NT2/D1 (cell line): Measurements from ENCODE around the gene RMC1.
"Not testable (repeated sequence)": the region's sequence is repeated elsewhere in the genome, so short reads cannot be mapped to it uniquely, and the experiment has no call there.

ENCODE experiments used
- DNase-seq: peaks from one replicate; pipeline ENCODE4 v3.0.0-alpha.2; 2011; ENCODE audit warnings: low read depth, low spot score
- H3K27me3 ChIP-seq: 2 replicates; pipeline ENCODE4 v1.6.0; 2011; ENCODE audit warnings: mild to moderate bottlenecking; ENCODE audit not compliant: insufficient read length, insufficient read depth
- H3K36me3 ChIP-seq: 2 replicates; pipeline ENCODE4 v1.6.1; 2011; ENCODE audit warnings: mild to moderate bottlenecking, low read length, mixed read lengths; ENCODE audit not compliant: insufficient read depth, insufficient read length
- H3K4me1 ChIP-seq: 2 replicates; pipeline ENCODE4 v1.5.1; 2011; ENCODE audit not compliant: insufficient read depth, insufficient read length
- H3K4me3 ChIP-seq: 2 replicates; pipeline ENCODE4 v1.5.1; 2011; ENCODE audit warnings: low read depth; ENCODE audit not compliant: insufficient read length
- H3K9ac ChIP-seq: 2 replicates; pipeline ENCODE4 v1.6.0; 2011; ENCODE audit warnings: low read depth; ENCODE audit not compliant: insufficient read length
- H3K9me3 ChIP-seq: 2 replicates; pipeline ENCODE4 v1.5.1; 2011; ENCODE audit warnings: mild to moderate bottlenecking, low read length; ENCODE audit not compliant: insufficient read depth
- SUZ12 ChIP-seq: IDR thresholded peaks from 2 replicates; pipeline ENCODE4 v1.6.1; 2011; ENCODE audit not compliant: insufficient read length, insufficient read depth; ENCODE audit errors: extremely low read depth
- YY1 ChIP-seq: IDR thresholded peaks from 2 replicates; pipeline ENCODE4 v1.6.1; 2011; ENCODE audit not compliant: insufficient read length, insufficient read depth
- ZNF274 ChIP-seq: IDR thresholded peaks from 2 replicates; pipeline ENCODE4 v1.6.1; 2011; ENCODE audit warnings: mild to moderate bottlenecking, low read depth, low read length

The RMC1 gene

GRCh38 chr18:23550898-23551297, 47.6 kb downstream of the RMC1 start:
- H3K27me3 ChIP-seq, result no peaks in the 10 kb centered on the region
- TF ChIP-seq YY1, result no peak
- TF ChIP-seq SUZ12, result no peak
- no peak for TF ChIP-seq ZNF274
- H3K9ac ChIP-seq, result no peak overlapping the region
- H3K4me3 ChIP-seq, result no peak overlapping the region
- H3K4me1 ChIP-seq, result no peaks in the 10 kb centered on the region
- DNase-seq, result no peak
- no peaks in the 10 kb centered on the region for H3K9me3 ChIP-seq
- peaks cover 67% of the 10 kb centered on the region for H3K36me3 ChIP-seq

- no peak overlapping the region for H3K9ac ChIP-seq
- H3K4me1 ChIP-seq, result no peaks in the 10 kb centered on the region
- no peaks in the 10 kb centered on the region for H3K9me3 ChIP-seq
- peaks cover 73% of the 10 kb centered on the region for H3K36me3 ChIP-seq
- H3K4me3 ChIP-seq, result no peak overlapping the region
- DNase-seq, result no peak
- no peaks in the 10 kb centered on the region for H3K27me3 ChIP-seq
- TF ChIP-seq ZNF274, result no peak
- no peak for TF ChIP-seq SUZ12
- TF ChIP-seq YY1, result no peak
These were observed 48.7 kb downstream of the RMC1 start for GRCh38 chr18:23551978-23552377.

- Histone ChIP-seq H3K36me3 (peaks cover 74% of the 10 kb centered on the region), H3K4me1 (no peaks in the 10 kb centered on the region), H3K9ac (no peak overlapping the region), H3K9me3 (no peaks in the 10 kb centered on the region), H3K4me3 (no peak overlapping the region), H3K27me3 (no peaks in the 10 kb centered on the region)
- DNase-seq, result no peak
- TF ChIP-seq ZNF274, result no peak
- no peak for TF ChIP-seq SUZ12
- no peak for TF ChIP-seq YY1
These were observed 49.2 kb downstream of the RMC1 start for GRCh38 chr18:23552505-23552904.

- no peak overlapping the region for H3K4me3 ChIP-seq
- no peaks in the 10 kb centered on the region for H3K27me3 ChIP-seq
- no peak for DNase-seq
- no peak for TF ChIP-seq ZNF274
- TF ChIP-seq SUZ12, result no peak
- TF ChIP-seq YY1, result no peak
- no peaks in the 10 kb centered on the region for H3K9me3 ChIP-seq
- H3K9ac ChIP-seq, result no peak overlapping the region
- no peaks in the 10 kb centered on the region for H3K4me1 ChIP-seq
- H3K36me3 ChIP-seq, result peaks cover 71% of the 10 kb centered on the region
These were observed 50.6 kb downstream of the RMC1 start for GRCh38 chr18:23553887-23554286.

GRCh38 chr18:23556145-23556780, 53.0 kb downstream of the RMC1 start:
- peaks cover 78% of the 10 kb centered on the region for H3K36me3 ChIP-seq

GRCh38 chr18:23557511-23557910, 54.2 kb downstream of the RMC1 start:
- not testable (repeated sequence) for H3K9me3 ChIP-seq

More at GRCh38 chr18:23556145-23556780, 53.0 kb downstream of the RMC1 start:
- Histone ChIP-seq H3K4me1 (no peaks in the 10 kb centered on the region), H3K9ac (no peak overlapping the region), H3K4me3 (no peak overlapping the region), H3K27me3 (no peaks in the 10 kb centered on the region), H3K9me3 (no peaks in the 10 kb centered on the region)
- DNase-seq, result no peak
- TF ChIP-seq YY1 (no peak), ZNF274 (no peak), SUZ12 (no peak)

GRCh38 chr18:23560186-23560585, 56.9 kb downstream of the RMC1 start:
- Histone ChIP-seq H3K9me3 (no peaks in the 10 kb centered on the region), H3K27me3 (no peaks in the 10 kb centered on the region), H3K4me1 (no peaks in the 10 kb centered on the region), H3K4me3 (no peak overlapping the region), H3K9ac (no peak overlapping the region), H3K36me3 (peaks cover 63% of the 10 kb centered on the region)
- DNase-seq, result no peak
- TF ChIP-seq YY1 (no peak), SUZ12 (no peak), ZNF274 (no peak)

More at GRCh38 chr18:23557511-23557910, 54.2 kb downstream of the RMC1 start:
- not testable (repeated sequence) for DNase-seq, H3K27me3 ChIP-seq, H3K4me1 ChIP-seq, H3K4me3 ChIP-seq, H3K9ac ChIP-seq
- peaks cover 77% of the 10 kb centered on the region for H3K36me3 ChIP-seq
